GM18517 (cell line): ENCODE results near the gene PPM1H.

Source experiments
- ATAC-seq: cut with Tn5 transposase; IDR thresholded peaks from one replicate; pipeline ENCODE4 v1.9.1; 2021; ENCODE audit warnings: mild to moderate bottlenecking, moderate library complexity; ENCODE audit not compliant: unreplicated experiment

PPM1H gene

DNA sequence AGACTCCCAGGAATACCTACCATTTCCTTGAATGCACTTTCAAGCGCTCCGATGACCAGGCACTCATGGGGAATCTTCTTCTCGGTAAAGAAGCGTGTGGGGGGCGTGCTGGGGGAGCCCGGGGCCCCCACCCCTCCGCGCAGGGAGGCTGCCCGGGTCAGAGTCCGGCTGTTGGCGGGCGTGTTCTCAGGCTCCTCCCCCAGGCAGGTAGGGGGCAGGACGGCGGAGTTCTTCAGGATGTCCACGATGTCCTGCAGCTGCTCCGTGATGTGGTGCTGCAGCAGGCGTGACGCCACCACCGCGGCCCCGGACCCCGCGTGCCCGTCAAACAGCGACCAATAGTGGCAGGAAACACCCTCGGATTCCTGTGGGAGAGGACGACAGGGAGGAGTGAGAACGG lies 133.2 kb downstream of the PPM1H start:
- no peak for ATAC-seq

GRCh38 chr12:62800707-62801400 lies 134.1 kb downstream of the PPM1H start:
- no peak for ATAC-seq

DNA sequence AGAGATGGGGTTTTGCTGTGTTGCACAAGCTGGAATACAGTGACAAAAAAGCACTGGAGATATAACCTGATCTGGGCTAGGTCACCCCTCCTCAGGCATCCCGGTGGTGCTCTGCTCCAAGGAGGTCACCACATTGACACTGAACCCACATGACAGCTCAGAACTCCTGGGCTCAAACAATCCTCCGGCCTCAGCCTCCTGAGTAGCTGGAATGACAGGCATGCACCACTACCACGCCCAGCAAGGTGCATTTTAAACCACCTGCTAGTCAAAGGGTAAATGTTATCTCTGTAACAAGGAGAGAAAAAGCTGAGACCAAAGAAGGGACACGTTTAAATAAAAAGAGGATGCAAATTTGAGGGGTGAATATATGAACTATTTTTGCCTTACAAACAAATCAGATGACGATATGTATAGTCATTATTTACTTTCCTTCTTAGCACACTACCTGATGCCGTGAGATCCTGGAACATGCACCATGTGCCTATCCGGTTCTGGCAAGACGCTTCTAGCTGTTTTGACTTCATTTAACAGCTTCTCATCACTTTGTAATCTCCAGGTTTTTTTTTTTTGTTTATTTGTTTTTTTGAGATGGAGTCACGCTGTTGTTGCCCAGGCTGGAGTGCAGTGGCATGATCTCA lies 135.1 kb downstream of the PPM1H start:
- ATAC-seq: peak; percentile 48

- peak; percentile 83 for ATAC-seq
Observed at GRCh38 chr12:62799126-62799736, 135.7 kb downstream of the PPM1H start.

- no peak for ATAC-seq
Observed at GRCh38 chr12:62794218-62794583, 140.7 kb downstream of the PPM1H start.

DNA sequence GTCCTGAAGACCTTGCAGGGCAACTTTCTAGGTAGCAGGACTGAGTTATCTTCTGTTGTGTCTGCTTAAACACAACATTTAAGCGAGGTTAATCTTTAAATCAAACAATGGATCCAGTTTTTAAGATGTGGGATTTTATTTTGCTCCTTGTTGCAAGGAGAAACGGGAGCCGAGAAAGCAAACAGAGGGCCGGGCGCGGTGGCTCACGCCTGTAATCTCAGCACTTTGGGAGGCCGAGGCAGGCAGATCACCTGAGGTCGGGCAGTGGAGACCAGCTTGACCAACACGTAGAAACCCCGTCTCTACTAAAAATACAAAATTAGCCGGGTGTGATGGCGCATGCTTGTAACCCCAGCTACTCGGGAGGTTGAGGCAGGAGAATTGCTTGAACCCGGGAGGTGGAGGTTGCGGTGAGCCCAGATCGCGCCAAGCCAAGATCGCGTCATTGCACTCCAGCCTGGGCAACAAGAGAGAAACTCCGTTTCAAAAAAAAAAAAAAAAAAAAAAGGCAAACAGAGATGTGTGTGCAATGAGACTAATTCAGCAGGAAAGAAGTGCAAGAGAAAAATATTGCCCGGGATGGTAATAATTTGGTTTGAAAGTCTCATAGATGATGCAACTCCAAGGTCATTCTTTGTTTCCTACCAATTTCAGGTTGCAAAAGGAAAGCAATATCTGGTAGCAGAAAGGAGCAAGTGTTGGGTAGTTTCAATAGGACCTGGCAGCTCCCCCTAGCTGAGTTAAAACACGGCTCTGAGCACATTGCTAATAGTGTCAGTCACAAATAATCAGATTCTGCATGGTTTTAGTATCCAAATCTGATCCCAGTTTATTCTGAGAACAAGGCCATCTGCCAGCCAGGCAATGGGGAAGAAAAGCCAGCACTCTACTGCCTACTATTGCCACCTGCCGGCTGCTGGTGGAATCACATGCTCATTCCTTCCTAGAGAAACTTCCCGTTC lies 141.4 kb downstream of the PPM1H start:
- ATAC-seq: peak; percentile 79

DNA sequence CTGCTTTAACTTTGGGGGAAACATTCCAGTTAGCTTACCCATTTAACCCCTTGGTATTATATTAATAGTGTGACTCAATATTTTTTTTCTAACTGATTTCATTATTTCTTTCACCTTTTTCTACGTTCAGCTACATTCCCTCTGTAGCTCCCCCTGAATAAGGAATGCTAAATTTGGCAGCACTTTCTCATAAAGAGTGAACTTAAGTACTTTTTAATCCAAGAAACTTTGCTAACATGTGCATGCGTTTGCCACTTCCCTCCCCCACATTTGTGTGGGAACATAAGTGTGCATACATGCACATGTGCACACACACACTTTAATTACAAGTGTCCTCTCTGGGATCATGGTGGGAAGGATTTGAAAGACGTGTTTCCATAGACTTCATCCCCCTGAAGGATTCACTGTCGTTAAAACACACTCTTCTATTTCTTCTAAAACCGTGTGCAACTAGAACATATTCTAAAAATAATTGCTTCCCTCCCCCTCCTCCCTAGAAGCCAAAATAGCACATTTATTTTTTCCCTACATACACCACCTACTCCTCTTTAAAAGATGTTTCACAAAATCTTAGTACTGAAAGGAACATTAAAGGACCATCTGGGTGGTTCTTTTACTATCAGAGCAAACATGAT lies 142.6 kb downstream of the PPM1H start:
- no peak for ATAC-seq

DNA sequence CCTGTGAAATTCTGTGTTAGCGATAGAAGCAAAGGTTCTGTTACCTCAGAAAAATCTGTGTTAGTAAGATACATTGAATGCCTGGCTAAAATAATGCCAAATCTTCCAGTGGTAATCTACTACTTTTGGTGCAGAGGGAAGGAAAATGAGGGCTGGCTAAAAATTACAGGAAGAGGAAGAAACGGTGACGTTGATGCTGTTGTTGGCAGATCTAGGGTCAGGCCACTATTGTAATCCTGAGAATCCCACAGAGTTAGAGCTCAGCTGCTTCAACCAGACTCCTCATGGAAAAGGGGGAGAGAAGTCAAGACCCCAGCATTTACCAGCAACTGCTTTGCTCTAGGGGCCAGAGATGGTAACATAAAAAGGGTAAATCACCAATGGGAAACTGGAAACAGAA lies 145.1 kb downstream of the PPM1H start:
- no peak for ATAC-seq

DNA sequence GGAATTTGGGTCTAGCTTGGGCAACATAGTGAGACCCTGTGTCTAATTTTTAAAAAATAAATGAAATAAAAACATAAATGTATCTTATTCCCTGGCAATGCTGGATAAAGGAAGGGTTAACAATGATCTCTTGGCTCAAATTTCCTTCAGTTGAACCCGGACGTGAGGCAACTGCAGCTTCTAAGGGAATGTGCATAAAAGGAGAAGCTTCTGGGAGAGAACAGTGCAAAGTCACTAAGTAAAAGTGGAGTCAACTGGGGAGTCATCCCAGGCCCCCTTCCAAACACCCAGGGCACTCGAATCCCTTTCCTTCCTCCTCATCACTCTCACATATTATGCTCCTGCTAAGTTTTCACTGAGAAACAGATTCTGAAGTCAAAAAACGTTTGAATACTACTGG lies 147.3 kb downstream of the PPM1H start:
- no peak for ATAC-seq

DNA sequence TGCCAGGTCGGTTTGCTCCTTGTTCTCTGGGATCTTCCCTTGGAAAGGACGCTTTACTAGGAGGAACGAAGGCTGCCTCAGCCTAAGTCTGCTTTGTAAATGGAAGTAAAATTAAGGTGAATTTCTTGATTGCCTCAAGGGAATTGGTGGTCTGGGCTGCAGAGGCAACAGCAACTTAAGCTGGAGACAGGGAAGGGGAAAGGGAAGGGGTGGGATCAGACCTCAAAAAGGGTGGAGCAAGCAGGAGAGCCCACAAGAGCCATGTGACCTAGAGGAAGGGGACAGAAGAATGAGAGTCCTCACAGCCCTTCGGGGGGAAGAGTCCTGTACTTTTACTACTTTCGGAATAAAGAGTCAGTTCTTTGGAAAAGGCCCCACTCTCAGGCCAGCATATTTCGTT lies 147.9 kb downstream of the PPM1H start:
- no peak for ATAC-seq

GRCh38 chr12:62785941-62786559 lies 148.9 kb downstream of the PPM1H start:
- no peak for ATAC-seq

DNA sequence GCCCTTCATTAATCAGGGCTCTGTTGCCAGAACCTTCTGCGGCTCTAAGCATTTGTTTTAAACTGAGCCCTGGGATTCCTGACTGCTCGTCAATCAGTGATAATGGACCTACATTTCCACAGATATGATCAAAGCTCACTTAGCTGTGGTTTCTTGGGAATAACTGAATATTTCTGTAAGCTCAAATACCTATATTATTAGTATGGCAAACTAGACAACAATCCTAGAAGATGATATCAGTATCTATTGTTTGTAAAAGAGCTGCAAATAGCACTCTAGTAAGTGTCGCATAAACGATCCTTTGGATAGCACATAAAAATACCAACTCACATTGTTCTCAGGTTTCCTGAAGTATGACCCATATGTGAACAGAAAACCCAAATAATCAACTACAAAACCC lies 150.4 kb downstream of the PPM1H start:
- ATAC-seq: no peak

DNA sequence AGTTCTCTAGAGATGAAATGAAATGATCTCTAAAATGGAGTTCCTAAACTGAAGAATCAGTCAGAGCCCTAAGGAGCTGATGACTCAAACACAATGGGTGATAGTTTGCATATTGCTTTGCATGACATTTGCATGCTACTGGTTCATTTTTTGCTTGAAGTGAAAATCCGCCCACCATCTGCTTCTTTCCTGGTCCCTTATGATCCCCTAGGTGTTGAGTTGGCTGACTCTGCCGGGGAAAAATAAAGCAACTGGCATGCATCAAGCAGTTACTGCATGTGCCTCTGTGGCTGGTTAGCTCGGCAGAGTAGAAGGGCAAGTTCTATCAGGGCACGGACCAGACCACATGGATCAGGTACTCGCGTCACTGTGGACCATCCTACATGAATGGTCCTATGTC lies 151.1 kb downstream of the PPM1H start:
- ATAC-seq: no peak

- ATAC-seq: no peak
Observed at GRCh38 chr12:62781136-62781880, 153.6 kb downstream of the PPM1H start.

GRCh38 chr12:62779488-62779887 lies 155.5 kb downstream of the PPM1H start:
- ATAC-seq: no peak

DNA sequence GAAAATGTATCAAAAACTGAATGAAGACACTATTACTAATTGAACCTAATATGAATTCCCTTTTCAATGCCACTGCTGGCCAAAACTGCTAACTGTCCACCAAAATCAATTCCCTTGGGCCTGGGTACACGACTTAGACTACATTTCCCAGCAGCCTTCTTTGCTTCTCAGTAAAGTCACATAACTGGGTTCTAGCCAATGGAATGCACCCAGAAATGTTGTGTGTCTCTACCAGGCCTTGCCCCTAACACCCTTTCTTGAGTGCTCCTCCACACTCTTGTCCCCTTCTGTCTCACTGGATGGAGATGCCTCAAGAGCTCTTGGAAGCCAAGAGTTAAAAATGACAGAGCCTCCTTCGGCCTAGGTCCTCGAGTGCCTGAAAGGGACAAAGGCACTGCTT lies 156.8 kb downstream of the PPM1H start:
- no peak for ATAC-seq

- no peak for ATAC-seq
Observed at GRCh38 chr12:62776997-62777396, 158.0 kb downstream of the PPM1H start.

- ATAC-seq: no peak
Observed at GRCh38 chr12:62776575-62776974, 158.4 kb downstream of the PPM1H start.

GRCh38 chr12:62774794-62775193 lies 160.2 kb downstream of the PPM1H start:
- no peak for ATAC-seq
